Fibroblast of lung (primary cell): ENCODE results near the gene UBA3. TPM values are rescaled to one million over a fixed set of nuclear protein-coding genes. Genes with fewer than 3 reads are reported as not detected.

Experiments
- DNase-seq, 2 donors: peaks; one replicate each; pipeline versions ENCODE4 v3.0.0 to v3.0.0-alpha.2; 2010; ENCODE audit warnings: low read depth in 2 of 2
- H2AFZ ChIP-seq: 2 replicates; pipeline ENCODE4 v1.5.1; 2012; ENCODE audit warnings: low read length, control low read depth, inconsistent platforms
- H3K27ac ChIP-seq: 2 replicates; pipeline ENCODE4 v1.5.1; 2011; ENCODE audit warnings: low read length, control low read depth; ENCODE audit not compliant: insufficient read depth
- H3K27me3 ChIP-seq: 2 replicates; pipeline ENCODE4 v1.5.1; 2011; ENCODE audit warnings: mild to moderate bottlenecking, low read length; ENCODE audit not compliant: control insufficient read depth, insufficient read depth
- H3K36me3 ChIP-seq: 2 replicates; pipeline ENCODE4 v1.5.1; 2011; ENCODE audit warnings: low read length; ENCODE audit not compliant: control insufficient read depth, insufficient read depth
- H3K4me1 ChIP-seq: 2 replicates; pipeline ENCODE4 v1.5.1; 2011; ENCODE audit warnings: low read length; ENCODE audit not compliant: control insufficient read depth, insufficient read depth; ENCODE audit errors: extremely low read depth
- H3K4me2 ChIP-seq: 2 replicates; pipeline ENCODE4 v1.5.1; 2011; ENCODE audit warnings: low read length, control low read depth; ENCODE audit not compliant: insufficient read depth; ENCODE audit errors: extremely low read depth
- H3K4me3 ChIP-seq, 4 experiments: fragments of 200-600 bp in 1 of 4; sonication (generic) in 1 of 4; replicated peaks in 1 of 4; 2 replicates each; pipeline ENCODE4 v1.5.1; 2011 to 2016; ENCODE audit warnings: low read length in 4 of 4, low read depth in 3 of 4, mild to moderate bottlenecking in 3 of 4, control low read depth in 2 of 4, inconsistent platforms in 1 of 4, mixed read lengths in 1 of 4; ENCODE audit not compliant: insufficient read depth in 1 of 4; ENCODE audit errors: control extremely low read depth in 1 of 4
- H3K79me2 ChIP-seq: 2 replicates; pipeline ENCODE4 v1.5.1; 2012; ENCODE audit warnings: mild to moderate bottlenecking, low read length, inconsistent platforms; ENCODE audit not compliant: control insufficient read depth, insufficient read depth
- H3K9ac ChIP-seq: 2 replicates; pipeline ENCODE4 v1.5.1; 2011; ENCODE audit warnings: mild to moderate bottlenecking, low read length, control low read depth; ENCODE audit not compliant: insufficient read depth
- H3K9me3 ChIP-seq: 2 replicates; pipeline ENCODE4 v1.5.1; 2012; ENCODE audit warnings: low read depth, low read length; ENCODE audit not compliant: control insufficient read depth, insufficient read depth
- H4K20me1 ChIP-seq: 2 replicates; pipeline ENCODE4 v1.5.1; 2011; ENCODE audit warnings: low read length; ENCODE audit not compliant: control insufficient read depth, insufficient read depth; ENCODE audit errors: extremely low read depth
- CTCF ChIP-seq, 2 donors: IDR thresholded peaks in 1 of 2; conservative IDR thresholded peaks in 1 of 2; 1 replicate in 1 of 2; 2 replicates in 1 of 2; pipeline ENCODE4 v1.5.1; 2011 to 2012; ENCODE audit warnings: low read length in 2 of 2, control low read depth in 1 of 2, inconsistent platforms in 1 of 2, low read depth in 1 of 2, mild to moderate bottlenecking in 1 of 2
- EZH2 ChIP-seq: IDR thresholded peaks from 2 replicates; pipeline ENCODE4 v1.5.1; 2012; ENCODE audit warnings: low read length, control low read depth, mild to moderate bottlenecking; ENCODE audit errors: missing control alignments
- polyA plus RNA-seq, 2 donors: library from polyadenylated mRNA; depleted of rRNA in 1 of 2; stranded (reverse) in 1 of 2; unstranded in 1 of 2; fragments of >200 nt; gene quantifications; 2 replicates each; pipeline ENCODE4 v1.2.1, GENCODE V29; 2011 to 2012; ENCODE audit warnings: missing spikeins in 1 of 2
- total RNA-seq: library from RNA; depleted of rRNA; stranded (reverse); fragments of >200 nt; gene quantifications from 2 replicates; pipeline ENCODE4 v1.2.1, GENCODE V29; 2014

Gene UBA3
- total and polyA plus RNA-seq, 2 donors (not counting 1 experiment from before 2014, with no cell fraction given) = 93.3 to 95.4 TPM

- DNase-seq = no peak
- Histone ChIP-seq H3K79me2 (no peaks in the 10 kb centered on the region), H3K4me2 (no peak overlapping the region)
Measured at GRCh38 chr3:69119681-69120080, 39.5 kb upstream of the UBA3 start.

GRCh38 chr3:69119138-69119537, 39.0 kb upstream of the UBA3 start:
- Histone ChIP-seq H3K4me1 (peaks cover 6% of the 10 kb centered on the region), H3K4me2 (no peak overlapping the region), H2AFZ (no peak overlapping the region), H3K27ac (no peak overlapping the region), H3K4me3 (no peak overlapping the region), H3K9ac (no peak overlapping the region), H4K20me1 (no peaks in the 10 kb centered on the region), H3K79me2 (no peaks in the 10 kb centered on the region), H3K9me3 (no peaks in the 10 kb centered on the region), H3K27me3 (no peaks in the 10 kb centered on the region), H3K36me3 (no peaks in the 10 kb centered on the region)
- DNase-seq = no peak
- TF ChIP-seq CTCF (conservative IDR thresholded peaks at IDR 0.05 in 1 of 2, IDR thresholded peaks at IDR 0.05 in 1 of 2; ENCODE audit: low read depth in 1 of 2, low read length in 2 of 2) (no peak), EZH2 (no peak)

More at GRCh38 chr3:69119681-69120080, 39.5 kb upstream of the UBA3 start:
- H3K4me3 ChIP-seq = no peak overlapping the region
- H3K27me3 ChIP-seq = no peaks in the 10 kb centered on the region
- no peak overlapping the region for H3K27ac ChIP-seq
- no peaks in the 10 kb centered on the region for H4K20me1 ChIP-seq
- no peak overlapping the region for H3K9ac ChIP-seq
- H3K9me3 ChIP-seq = no peaks in the 10 kb centered on the region
- no peak overlapping the region for H2AFZ ChIP-seq
- TF ChIP-seq CTCF (conservative IDR thresholded peaks at IDR 0.05 in 1 of 2, IDR thresholded peaks at IDR 0.05 in 1 of 2; ENCODE audit: low read depth in 1 of 2, low read length in 2 of 2) (no peak), EZH2 (no peak)
- peaks cover 6% of the 10 kb centered on the region for H3K4me1 ChIP-seq
- no peaks in the 10 kb centered on the region for H3K36me3 ChIP-seq

GRCh38 chr3:69118555-69118954, 38.4 kb upstream of the UBA3 start:
- Histone ChIP-seq H3K4me3 (no peak overlapping the region), H2AFZ (no peak overlapping the region), H3K27ac (no peak overlapping the region), H3K36me3 (no peaks in the 10 kb centered on the region), H3K9ac (no peak overlapping the region), H3K4me2 (no peak overlapping the region), H3K27me3 (no peaks in the 10 kb centered on the region), H3K79me2 (no peaks in the 10 kb centered on the region), H3K9me3 (no peaks in the 10 kb centered on the region), H4K20me1 (no peaks in the 10 kb centered on the region), H3K4me1 (peaks cover 6% of the 10 kb centered on the region)
- TF ChIP-seq CTCF (conservative IDR thresholded peaks at IDR 0.05 in 1 of 2, IDR thresholded peaks at IDR 0.05 in 1 of 2; ENCODE audit: low read depth in 1 of 2, low read length in 2 of 2) = no peak
- no peak for TF ChIP-seq EZH2
- no peak for DNase-seq
